Esophagus squamous epithelium (tissue), 4 donors: ENCODE measurements around the gene ZFYVE28.

Experiments
- POLR2A ChIP-seq, 4 donors: fragments of 450-650 bp; IDR thresholded peaks; one replicate each; pipeline ENCODE4 v1.6.1; 2017; ENCODE audit warnings: antibody characterized with exemption in 4 of 4, mild to moderate bottlenecking in 4 of 4, moderate library complexity in 3 of 4
- TF ChIP-seq, protein P1 (sequence below), 6 experiments: fragments of 450-650 bp in 4 of 6; fragments of 200-600 bp in 2 of 6; sonication (generic) in 2 of 6; IDR thresholded peaks; one replicate each; pipeline ENCODE4 v1.5.1; 2016 to 2019; ENCODE audit warnings: antibody characterized with exemption in 6 of 6, mild to moderate bottlenecking in 4 of 6, moderate library complexity in 4 of 6

DNA sequence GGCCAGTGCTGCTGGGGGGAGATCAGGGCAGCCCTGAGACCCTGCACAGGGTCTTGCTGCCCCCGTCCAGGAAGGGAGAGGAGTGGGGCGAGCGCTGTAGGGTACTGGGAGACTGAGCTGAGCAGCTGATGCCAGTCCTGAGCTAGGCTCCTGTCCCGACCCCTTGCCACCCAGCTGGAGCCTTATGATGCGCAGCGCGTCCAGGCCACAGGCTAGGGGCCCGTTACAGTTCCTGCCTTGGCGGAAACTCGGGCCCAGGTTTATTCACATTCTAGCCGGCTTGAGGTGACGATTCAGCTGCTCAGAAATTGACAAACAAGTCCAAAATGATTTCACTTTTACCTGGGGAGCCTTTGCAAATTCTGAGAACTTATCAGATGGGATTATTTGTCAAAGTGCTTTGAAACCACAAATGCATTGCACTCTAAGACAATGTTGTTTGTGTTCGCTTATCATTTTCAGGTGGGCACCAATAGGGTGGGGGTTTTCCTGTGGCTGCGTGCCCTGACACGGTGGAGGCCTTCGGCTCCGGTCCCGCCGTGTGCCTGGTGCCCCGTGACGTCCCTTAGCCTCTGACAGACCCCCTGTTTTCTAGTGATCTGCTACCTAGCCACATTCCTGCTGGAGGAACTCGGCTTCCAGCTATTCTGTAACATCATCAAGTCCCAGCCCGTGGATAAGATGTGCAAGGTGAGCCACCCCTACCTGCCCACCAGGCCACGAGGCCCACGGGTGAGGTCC, 19.2 kb upstream of the ZFYVE28 start:
- TF ChIP-seq, protein P1, sequence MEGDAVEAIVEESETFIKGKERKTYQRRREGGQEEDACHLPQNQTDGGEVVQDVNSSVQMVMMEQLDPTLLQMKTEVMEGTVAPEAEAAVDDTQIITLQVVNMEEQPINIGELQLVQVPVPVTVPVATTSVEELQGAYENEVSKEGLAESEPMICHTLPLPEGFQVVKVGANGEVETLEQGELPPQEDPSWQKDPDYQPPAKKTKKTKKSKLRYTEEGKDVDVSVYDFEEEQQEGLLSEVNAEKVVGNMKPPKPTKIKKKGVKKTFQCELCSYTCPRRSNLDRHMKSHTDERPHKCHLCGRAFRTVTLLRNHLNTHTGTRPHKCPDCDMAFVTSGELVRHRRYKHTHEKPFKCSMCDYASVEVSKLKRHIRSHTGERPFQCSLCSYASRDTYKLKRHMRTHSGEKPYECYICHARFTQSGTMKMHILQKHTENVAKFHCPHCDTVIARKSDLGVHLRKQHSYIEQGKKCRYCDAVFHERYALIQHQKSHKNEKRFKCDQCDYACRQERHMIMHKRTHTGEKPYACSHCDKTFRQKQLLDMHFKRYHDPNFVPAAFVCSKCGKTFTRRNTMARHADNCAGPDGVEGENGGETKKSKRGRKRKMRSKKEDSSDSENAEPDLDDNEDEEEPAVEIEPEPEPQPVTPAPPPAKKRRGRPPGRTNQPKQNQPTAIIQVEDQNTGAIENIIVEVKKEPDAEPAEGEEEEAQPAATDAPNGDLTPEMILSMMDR (IDR thresholded peaks at IDR 0.05): no peak
- no peak for TF ChIP-seq POLR2A (IDR thresholded peaks at IDR 0.05)
